Measurements from ENCODE around the gene WDR75.

WDR75 gene

GRCh38 chr2:189500456-189501160, 59.3 kb downstream of the WDR75 start:
- no peak for DNase-seq (ENCODE audit: low read depth)

- DNase-seq (ENCODE audit: low read depth) = no peak
These were observed 60.2 kb downstream of the WDR75 start for GRCh38 chr2:189501487-189501886.

- DNase-seq (ENCODE audit: low read depth) = no peak
These were observed 61.4 kb downstream of the WDR75 start for GRCh38 chr2:189502714-189503113.

GRCh38 chr2:189504238-189504637, 63.0 kb downstream of the WDR75 start:
- no peak for DNase-seq (ENCODE audit: low read depth)

GRCh38 chr2:189505492-189505891, 64.2 kb downstream of the WDR75 start:
- no peak for DNase-seq (ENCODE audit: low read depth)

GRCh38 chr2:189506514-189506976, 65.3 kb downstream of the WDR75 start:
- DNase-seq (ENCODE audit: low read depth) = no peak

- no peak for DNase-seq (ENCODE audit: low read depth)
These were observed 70.1 kb downstream of the WDR75 start for GRCh38 chr2:189511210-189511959.

GRCh38 chr2:189511960-189512319, 70.7 kb downstream of the WDR75 start:
- DNase-seq (ENCODE audit: low read depth) = no peak

GRCh38 chr2:189512879-189513278, 71.6 kb downstream of the WDR75 start:
- DNase-seq (ENCODE audit: low read depth) = no peak

GRCh38 chr2:189514104-189514503, 72.8 kb downstream of the WDR75 start:
- DNase-seq (ENCODE audit: low read depth) = no peak

GRCh38 chr2:189515264-189515663, 74.0 kb downstream of the WDR75 start:
- DNase-seq (ENCODE audit: low read depth) = no peak

GRCh38 chr2:189516546-189516945, 75.3 kb downstream of the WDR75 start:
- DNase-seq (ENCODE audit: low read depth) = no peak

- no peak for DNase-seq (ENCODE audit: low read depth)
These were observed 76.7 kb downstream of the WDR75 start for GRCh38 chr2:189517847-189518535.

- no peak for DNase-seq (ENCODE audit: low read depth)
These were observed 78.5 kb downstream of the WDR75 start for GRCh38 chr2:189519631-189520387.

- no peak for DNase-seq (ENCODE audit: low read depth)
These were observed 80.6 kb downstream of the WDR75 start for GRCh38 chr2:189521699-189522434.

GRCh38 chr2:189522435-189523151, 81.3 kb downstream of the WDR75 start:
- DNase-seq (ENCODE audit: low read depth) = no peak

GRCh38 chr2:189524746-189525145, 83.5 kb downstream of the WDR75 start:
- no peak for DNase-seq (ENCODE audit: low read depth)
